ENCODE results near the gene ISG20L2.

The ISG20L2 gene

DNA sequence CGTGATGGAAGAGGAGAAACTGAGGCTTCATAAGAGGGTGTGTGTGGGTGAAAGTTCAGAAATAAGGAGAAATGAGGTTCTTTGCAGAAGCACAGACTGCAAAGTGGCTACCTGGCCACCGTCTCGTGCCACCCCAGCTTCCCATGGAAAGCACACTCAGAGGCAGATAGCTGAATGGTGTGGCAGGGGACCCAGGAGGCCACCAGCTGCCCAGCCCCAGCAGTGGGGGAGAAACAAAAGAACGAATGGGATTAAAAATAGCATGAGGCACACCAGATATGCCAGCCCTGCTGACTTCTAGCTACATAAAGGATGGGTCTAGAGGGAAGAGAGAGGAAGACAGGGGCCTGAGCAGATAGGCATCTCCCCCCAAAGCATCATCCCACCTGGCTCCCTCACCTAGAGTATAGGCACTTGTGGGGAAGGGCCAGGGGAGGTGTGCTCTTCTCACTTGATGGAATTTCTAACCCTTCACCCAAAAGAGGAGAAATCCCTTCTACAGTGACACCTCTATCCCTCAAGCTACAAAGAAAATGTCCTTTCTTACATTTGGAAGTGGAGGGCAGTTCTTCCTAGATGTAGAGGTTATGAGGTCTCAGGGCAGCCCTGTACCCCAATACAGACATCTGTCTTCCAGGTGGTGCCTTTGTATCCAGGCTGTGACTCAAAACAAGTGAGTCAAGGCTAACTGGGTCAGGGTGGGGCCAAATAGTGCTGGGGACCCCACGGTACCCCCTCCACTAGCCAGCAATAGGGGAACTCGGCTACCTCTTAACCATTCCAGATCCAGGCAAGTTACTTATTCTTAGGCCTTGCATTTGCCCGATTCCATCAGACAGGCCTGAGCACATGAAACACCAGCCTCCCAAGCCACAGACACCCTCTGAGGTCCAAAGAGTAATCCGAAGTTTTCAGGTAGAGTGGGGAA is 19.4 kb upstream of the ISG20L2 start:
- no peaks in the 10 kb centered on the region for H3K9me3 ChIP-seq (ENCODE audit: insufficient read depth, low read length)
- peaks cover 53% of the 10 kb centered on the region for H3K36me3 ChIP-seq (ENCODE audit: insufficient read depth, insufficient read length, low read length)
- peak overlapping the region; percentile 94 for H3K9ac ChIP-seq (ENCODE audit: insufficient read length, low read depth)
- peak overlapping the region; percentile 38 for H3K4me3 ChIP-seq (ENCODE audit: insufficient read length, low read depth)
- peaks cover 47% of the 10 kb centered on the region for H3K4me1 ChIP-seq (ENCODE audit: insufficient read depth, insufficient read length)
- TF ChIP-seq ZNF274 (IDR thresholded peaks at IDR 0.05; ENCODE audit: low read depth, low read length) (no peak), SUZ12 (IDR thresholded peaks at IDR 0.05; ENCODE audit: extremely low read depth, insufficient read depth, insufficient read length) (no peak), YY1 (IDR thresholded peaks at IDR 0.05; ENCODE audit: insufficient read depth, insufficient read length) (no peak)
- no peak for DNase-seq (ENCODE audit: low read depth, low spot score)
- H3K27me3 ChIP-seq (ENCODE audit: insufficient read depth, insufficient read length), result no peaks in the 10 kb centered on the region

DNA sequence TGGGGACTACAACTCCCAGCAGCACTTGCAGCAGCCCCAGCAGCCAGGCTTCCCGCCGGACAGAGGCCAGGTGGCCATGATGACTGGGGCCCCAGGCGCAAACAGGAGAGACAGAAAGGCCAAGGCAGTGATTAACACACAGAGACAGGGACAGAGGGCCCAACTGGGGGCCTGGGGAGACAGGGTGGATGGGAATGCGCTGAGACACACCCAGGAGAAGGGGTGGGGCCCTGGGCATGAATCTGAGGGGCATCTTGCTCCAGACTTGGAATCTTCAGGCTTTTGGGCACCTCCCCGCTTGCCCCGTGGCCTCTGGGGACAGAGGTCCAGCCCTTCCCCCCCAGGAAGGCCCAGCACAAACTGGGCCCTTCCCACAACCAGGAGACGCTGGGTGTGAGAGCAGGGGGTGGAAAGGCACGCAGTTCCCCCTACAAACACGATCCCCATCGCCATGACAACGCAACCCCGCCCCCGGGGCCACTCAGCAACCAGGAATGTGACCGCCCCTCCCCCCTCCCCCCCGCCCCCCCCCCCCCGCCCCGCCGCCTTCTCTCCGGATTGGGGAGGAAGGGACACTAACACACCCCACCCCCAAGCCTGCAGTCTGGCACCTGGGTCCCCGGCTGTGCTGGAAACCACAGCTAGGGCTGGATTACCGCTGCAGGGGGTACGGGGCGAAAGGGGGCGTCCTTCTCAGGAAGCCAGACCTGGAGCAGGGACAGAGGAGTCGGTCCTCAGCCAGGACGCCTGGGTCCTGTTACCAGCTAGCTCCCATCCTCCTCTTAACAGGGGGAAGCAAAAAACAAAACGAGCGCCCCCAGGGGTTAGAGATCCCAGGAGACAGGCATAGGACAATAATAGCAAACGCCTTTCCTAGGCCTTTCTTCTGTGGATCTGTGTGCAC is 18.4 kb upstream of the ISG20L2 start:
- Histone ChIP-seq H3K9ac (ENCODE audit: insufficient read length, low read depth) (peak overlapping the region; percentile 97), H3K9me3 (ENCODE audit: insufficient read depth, low read length) (no peaks in the 10 kb centered on the region), H3K36me3 (ENCODE audit: insufficient read depth, insufficient read length, low read length) (peaks cover 64% of the 10 kb centered on the region), H3K4me3 (ENCODE audit: insufficient read length, low read depth) (peak overlapping the region; percentile 63), H3K27me3 (ENCODE audit: insufficient read depth, insufficient read length) (no peaks in the 10 kb centered on the region), H3K4me1 (ENCODE audit: insufficient read depth, insufficient read length) (peaks cover 42% of the 10 kb centered on the region)
- DNase-seq (ENCODE audit: low read depth, low spot score), result peak; percentile 97
- TF ChIP-seq YY1 (IDR thresholded peaks at IDR 0.05; ENCODE audit: insufficient read depth, insufficient read length) (peak; percentile 63), SUZ12 (IDR thresholded peaks at IDR 0.05; ENCODE audit: extremely low read depth, insufficient read depth, insufficient read length) (no peak)

- no peak for DNase-seq (ENCODE audit: low read depth, low spot score)
- peak overlapping the region; percentile 71 for H3K9ac ChIP-seq (ENCODE audit: insufficient read length, low read depth)
- H3K36me3 ChIP-seq (ENCODE audit: insufficient read depth, insufficient read length, low read length), result peaks cover 68% of the 10 kb centered on the region
- TF ChIP-seq SUZ12 (IDR thresholded peaks at IDR 0.05; ENCODE audit: extremely low read depth, insufficient read depth, insufficient read length) (no peak), ZNF274 (IDR thresholded peaks at IDR 0.05; ENCODE audit: low read depth, low read length) (no peak), YY1 (IDR thresholded peaks at IDR 0.05; ENCODE audit: insufficient read depth, insufficient read length) (no peak)
- H3K27me3 ChIP-seq (ENCODE audit: insufficient read depth, insufficient read length), result no peaks in the 10 kb centered on the region
- peak overlapping the region; percentile 16 for H3K4me3 ChIP-seq (ENCODE audit: insufficient read length, low read depth)
- H3K4me1 ChIP-seq (ENCODE audit: insufficient read depth, insufficient read length), result peaks cover 42% of the 10 kb centered on the region
- no peaks in the 10 kb centered on the region for H3K9me3 ChIP-seq (ENCODE audit: insufficient read depth, low read length)
Observed at GRCh38 chr1:156746406-156746727, 17.8 kb upstream of the ISG20L2 start.

DNA sequence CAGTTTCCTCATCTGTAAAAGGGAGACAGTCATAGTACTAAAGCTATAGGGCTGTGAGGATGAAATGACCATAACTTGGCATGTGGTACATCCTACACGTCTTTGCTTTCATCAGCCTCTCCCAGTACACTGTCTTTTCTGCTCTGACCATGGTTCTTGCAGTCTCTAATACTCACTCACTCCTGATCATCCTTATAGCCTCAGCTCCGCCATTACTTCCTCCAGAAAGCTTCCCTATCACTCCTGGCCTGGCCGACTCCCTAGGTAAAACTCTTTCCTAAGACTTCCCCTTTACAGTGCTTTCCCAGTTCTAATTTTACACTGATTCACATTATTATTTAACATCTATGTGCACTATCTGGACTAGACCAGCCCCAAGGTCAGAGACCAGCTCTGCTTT is 17.3 kb upstream of the ISG20L2 start:
- Histone ChIP-seq H3K4me1 (ENCODE audit: insufficient read depth, insufficient read length) (peaks cover 42% of the 10 kb centered on the region), H3K4me3 (ENCODE audit: insufficient read length, low read depth) (peak overlapping the region; percentile 16), H3K36me3 (ENCODE audit: insufficient read depth, insufficient read length, low read length) (peaks cover 68% of the 10 kb centered on the region), H3K27me3 (ENCODE audit: insufficient read depth, insufficient read length) (no peaks in the 10 kb centered on the region), H3K9ac (ENCODE audit: insufficient read length, low read depth) (peak overlapping the region; percentile 71), H3K9me3 (ENCODE audit: insufficient read depth, low read length) (no peaks in the 10 kb centered on the region)
- no peak for TF ChIP-seq SUZ12 (IDR thresholded peaks at IDR 0.05; ENCODE audit: extremely low read depth, insufficient read depth, insufficient read length)
- TF ChIP-seq YY1 (IDR thresholded peaks at IDR 0.05; ENCODE audit: insufficient read depth, insufficient read length), result no peak
- no peak for TF ChIP-seq ZNF274 (IDR thresholded peaks at IDR 0.05; ENCODE audit: low read depth, low read length)
- no peak for DNase-seq (ENCODE audit: low read depth, low spot score)

DNA sequence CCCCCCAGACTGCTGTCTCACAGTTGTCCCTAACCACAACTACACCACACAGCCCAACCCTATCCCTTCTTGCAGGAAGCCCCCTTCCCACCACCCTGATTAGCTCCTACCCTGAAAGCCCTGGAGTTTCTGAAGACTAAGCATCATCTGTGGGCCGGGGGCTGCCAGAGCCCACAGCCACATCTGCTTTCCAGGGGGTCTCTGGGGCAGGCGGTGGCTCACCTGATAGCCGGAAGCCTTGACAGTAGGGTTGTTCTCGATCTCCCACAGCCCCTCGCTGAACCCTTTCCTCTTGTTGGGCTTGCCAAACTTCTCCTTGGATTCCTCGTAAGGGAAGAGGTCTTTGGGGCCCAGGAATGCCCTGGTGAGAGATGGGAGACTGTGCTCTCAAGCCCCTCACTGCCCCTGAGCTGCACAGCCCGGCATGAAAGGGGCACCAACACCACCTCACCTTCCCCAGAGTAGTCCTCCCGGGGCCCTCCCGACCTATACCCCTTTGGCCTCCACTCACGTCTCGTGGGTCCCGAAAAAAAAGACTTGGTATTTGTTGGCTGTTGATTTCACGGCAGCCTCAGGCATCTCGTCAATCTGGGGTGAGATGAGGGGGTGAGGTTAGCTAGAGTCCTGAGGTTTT is 16.3 kb upstream of the ISG20L2 start:
- Histone ChIP-seq H3K9me3 (ENCODE audit: insufficient read depth, low read length) (no peaks in the 10 kb centered on the region), H3K4me1 (ENCODE audit: insufficient read depth, insufficient read length) (peaks cover 40% of the 10 kb centered on the region), H3K4me3 (ENCODE audit: insufficient read length, low read depth) (no peak overlapping the region), H3K27me3 (ENCODE audit: insufficient read depth, insufficient read length) (no peaks in the 10 kb centered on the region), H3K36me3 (ENCODE audit: insufficient read depth, insufficient read length, low read length) (peaks cover 64% of the 10 kb centered on the region), H3K9ac (ENCODE audit: insufficient read length, low read depth) (peak overlapping the region; percentile 26)
- no peak for DNase-seq (ENCODE audit: low read depth, low spot score)
- TF ChIP-seq YY1 (IDR thresholded peaks at IDR 0.05; ENCODE audit: insufficient read depth, insufficient read length) (no peak), SUZ12 (IDR thresholded peaks at IDR 0.05; ENCODE audit: extremely low read depth, insufficient read depth, insufficient read length) (no peak), ZNF274 (IDR thresholded peaks at IDR 0.05; ENCODE audit: low read depth, low read length) (no peak)

- no peaks in the 10 kb centered on the region for H3K9me3 ChIP-seq (ENCODE audit: insufficient read depth, low read length)
- peaks cover 58% of the 10 kb centered on the region for H3K36me3 ChIP-seq (ENCODE audit: insufficient read depth, insufficient read length, low read length)
- H3K27me3 ChIP-seq (ENCODE audit: insufficient read depth, insufficient read length), result no peaks in the 10 kb centered on the region
- peaks cover 35% of the 10 kb centered on the region for H3K4me1 ChIP-seq (ENCODE audit: insufficient read depth, insufficient read length)
- peak overlapping the region; percentile 26 for H3K9ac ChIP-seq (ENCODE audit: insufficient read length, low read depth)
- no peak for DNase-seq (ENCODE audit: low read depth, low spot score)
- no peak overlapping the region for H3K4me3 ChIP-seq (ENCODE audit: insufficient read length, low read depth)
- TF ChIP-seq YY1 (IDR thresholded peaks at IDR 0.05; ENCODE audit: insufficient read depth, insufficient read length) (no peak), ZNF274 (IDR thresholded peaks at IDR 0.05; ENCODE audit: low read depth, low read length) (no peak), SUZ12 (IDR thresholded peaks at IDR 0.05; ENCODE audit: extremely low read depth, insufficient read depth, insufficient read length) (no peak)
Observed at GRCh38 chr1:156744344-156744743, 15.8 kb upstream of the ISG20L2 start.
